Measurements from ENCODE around the gene PIGC.

The PIGC gene

DNA sequence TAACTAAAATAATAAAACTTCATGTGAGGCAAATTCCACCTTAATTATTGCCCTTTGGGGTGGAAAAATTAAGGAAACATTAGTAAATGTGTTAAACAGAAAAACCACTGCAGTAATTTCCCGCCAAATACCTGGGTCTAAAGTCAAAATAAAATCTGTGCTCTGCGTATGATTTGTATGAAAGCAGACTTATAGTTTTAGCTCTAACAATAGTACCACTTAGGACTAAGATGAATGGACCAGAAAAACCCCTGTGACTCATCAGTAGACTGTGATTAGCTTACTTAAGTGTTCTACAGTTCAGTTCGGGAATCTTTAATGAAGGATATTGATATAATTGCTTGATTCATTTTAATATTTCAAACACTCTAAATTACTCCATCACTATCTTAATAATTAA is 46.6 kb downstream of the PIGC start:
- no peak for DNase-seq

DNA sequence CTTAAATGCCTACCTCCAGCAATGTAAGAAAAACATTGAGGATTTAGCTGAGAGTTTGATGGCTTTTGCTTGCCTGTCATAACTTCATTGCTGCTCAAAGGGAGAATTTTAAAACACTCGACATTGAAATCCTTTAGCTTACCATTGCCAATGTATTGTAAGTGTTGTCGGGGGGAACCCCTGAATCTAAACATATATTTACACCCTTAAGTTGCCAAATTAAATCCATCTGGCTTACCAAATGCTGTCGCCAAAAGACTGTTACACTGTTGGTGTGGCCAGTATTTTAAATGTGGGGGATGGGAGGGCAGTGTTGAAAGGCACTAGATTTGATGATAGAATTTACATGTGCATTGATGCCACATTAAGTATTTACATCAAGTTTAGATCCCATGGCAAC is 48.3 kb downstream of the PIGC start:
- DNase-seq = no peak

DNA sequence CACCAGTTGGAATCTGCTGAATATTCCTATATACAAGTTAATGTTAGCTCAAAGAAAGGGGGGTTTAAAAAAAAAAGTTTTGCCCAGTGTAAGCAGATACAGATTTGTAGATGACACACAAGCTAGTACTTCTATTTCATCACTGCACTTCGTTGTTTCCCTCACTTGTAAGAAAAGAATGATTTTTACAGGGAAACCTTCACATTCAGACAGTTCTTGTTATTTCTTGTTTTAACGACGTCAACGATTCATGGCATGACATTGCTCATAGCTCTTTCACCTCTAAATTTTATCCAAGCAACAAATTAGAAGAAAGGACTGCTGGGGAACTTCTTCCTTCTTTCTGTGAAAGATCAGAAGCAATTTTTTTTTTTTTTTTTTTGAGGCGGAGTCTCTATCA is 49.1 kb downstream of the PIGC start:
- DNase-seq = no peak

DNA sequence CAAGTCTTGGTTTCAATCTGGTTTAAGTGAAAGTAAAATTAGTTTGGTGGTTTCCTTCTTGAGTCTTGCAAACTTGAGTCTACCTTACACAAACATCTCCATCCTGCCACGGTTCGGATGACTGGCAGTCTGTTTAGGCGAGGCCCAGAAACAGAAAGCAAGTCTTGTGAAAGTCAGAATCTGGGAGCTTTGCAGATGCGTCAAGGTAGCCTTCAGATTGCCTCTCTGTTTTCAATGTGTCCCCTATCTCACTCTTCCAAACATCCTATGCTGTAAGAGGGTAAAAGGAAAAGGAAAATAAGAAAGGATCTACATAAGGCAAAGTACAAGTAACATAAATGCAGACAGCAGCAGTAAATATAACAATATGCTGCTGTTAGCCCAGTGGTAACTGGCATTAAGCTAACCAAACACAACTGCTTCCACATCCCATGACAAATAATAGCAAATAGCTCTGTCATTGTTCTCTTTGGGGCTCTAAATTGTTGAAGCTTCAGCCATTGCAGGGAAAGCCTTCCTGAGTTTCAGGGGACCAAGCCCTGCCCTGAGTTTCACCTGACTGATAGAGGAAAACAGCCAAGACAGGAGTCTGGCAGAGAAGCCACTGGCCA is 49.6 kb downstream of the PIGC start:
- no peak for DNase-seq

DNA sequence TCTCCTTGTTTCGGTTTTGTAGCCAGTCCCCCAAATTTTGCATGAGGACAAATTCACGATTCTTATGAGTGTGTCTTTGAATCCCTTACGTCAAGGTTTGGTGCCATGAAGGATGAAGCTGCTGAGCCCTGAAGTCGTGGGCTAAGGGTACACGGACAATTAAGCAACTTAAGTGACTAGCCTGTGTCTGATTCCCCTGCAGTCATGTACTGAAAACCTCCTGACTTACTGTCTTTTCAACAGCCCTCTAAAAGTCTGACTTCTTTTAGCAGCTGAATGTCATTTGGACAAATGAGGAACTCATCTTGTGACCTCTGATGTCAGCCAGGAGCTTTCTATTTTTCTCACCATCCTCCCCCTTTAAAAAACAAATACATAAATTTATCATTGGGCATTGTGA is 50.5 kb downstream of the PIGC start:
- DNase-seq = peak in 1 of 2 experiments; percentile 25

DNA sequence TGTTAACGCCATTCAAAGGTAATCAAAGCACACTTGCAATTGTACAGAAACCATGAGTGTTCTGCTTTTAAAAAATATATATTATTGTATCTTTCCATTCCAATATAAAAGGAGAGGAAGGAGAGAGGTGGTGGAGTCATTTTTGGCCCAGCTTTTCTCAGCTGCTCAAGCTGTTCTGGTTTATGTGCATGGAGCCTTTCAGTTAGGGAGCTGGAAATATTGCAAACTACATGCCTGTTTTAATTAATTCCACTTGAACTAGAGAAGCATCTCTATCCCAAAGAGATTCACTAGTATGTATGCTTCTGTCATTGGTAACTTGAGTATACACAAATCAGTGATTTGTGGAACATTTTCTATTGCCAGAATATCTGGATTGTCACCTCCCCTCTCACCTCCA is 51.9 kb downstream of the PIGC start:
- no peak for DNase-seq

Measured in Kasumi-1 (cell line).